ENCODE results near the gene LGR4. TPM values are rescaled to one million over a fixed set of nuclear protein-coding genes. Genes with fewer than 3 reads are reported as not detected.

Gene LGR4
- total and polyA plus RNA-seq, 2 experiments from 2014 or later = 22.6 to 99.6 TPM

DNA sequence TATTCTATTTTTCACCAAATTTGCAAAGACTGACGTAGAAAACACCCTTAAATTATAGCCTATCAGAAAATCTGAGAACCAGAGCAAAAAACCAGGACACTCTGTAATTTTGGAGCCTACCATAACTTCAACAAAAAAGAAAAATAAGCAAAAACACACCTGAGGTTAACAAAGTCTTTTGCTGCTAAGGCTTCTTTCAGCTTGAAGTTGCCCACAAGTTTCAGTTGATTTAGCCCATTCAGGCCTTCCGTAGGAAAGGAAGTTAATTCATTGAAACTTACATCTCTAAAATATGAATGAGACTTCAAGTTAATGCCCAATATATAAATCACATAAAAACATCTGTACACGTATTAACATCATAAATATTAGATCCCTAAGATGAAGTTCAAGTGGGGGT, 99.2 kb downstream of the LGR4 start (continued):
- no peak for TF ChIP-seq ZNF331 (CRISPR knock-in tag; IDR thresholded peaks at IDR 0.05; ENCODE audit: low read depth)
- TF ChIP-seq STAT1 (IDR thresholded peaks at IDR 0.05; ENCODE audit: unreplicated experiment) = no peak
- TF ChIP-seq, protein P1, sequence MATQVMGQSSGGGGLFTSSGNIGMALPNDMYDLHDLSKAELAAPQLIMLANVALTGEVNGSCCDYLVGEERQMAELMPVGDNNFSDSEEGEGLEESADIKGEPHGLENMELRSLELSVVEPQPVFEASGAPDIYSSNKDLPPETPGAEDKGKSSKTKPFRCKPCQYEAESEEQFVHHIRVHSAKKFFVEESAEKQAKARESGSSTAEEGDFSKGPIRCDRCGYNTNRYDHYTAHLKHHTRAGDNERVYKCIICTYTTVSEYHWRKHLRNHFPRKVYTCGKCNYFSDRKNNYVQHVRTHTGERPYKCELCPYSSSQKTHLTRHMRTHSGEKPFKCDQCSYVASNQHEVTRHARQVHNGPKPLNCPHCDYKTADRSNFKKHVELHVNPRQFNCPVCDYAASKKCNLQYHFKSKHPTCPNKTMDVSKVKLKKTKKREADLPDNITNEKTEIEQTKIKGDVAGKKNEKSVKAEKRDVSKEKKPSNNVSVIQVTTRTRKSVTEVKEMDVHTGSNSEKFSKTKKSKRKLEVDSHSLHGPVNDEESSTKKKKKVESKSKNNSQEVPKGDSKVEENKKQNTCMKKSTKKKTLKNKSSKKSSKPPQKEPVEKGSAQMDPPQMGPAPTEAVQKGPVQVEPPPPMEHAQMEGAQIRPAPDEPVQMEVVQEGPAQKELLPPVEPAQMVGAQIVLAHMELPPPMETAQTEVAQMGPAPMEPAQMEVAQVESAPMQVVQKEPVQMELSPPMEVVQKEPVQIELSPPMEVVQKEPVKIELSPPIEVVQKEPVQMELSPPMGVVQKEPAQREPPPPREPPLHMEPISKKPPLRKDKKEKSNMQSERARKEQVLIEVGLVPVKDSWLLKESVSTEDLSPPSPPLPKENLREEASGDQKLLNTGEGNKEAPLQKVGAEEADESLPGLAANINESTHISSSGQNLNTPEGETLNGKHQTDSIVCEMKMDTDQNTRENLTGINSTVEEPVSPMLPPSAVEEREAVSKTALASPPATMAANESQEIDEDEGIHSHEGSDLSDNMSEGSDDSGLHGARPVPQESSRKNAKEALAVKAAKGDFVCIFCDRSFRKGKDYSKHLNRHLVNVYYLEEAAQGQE (IDR thresholded peaks at IDR 0.05; ENCODE audit: unreplicated experiment) = no peak

DNA sequence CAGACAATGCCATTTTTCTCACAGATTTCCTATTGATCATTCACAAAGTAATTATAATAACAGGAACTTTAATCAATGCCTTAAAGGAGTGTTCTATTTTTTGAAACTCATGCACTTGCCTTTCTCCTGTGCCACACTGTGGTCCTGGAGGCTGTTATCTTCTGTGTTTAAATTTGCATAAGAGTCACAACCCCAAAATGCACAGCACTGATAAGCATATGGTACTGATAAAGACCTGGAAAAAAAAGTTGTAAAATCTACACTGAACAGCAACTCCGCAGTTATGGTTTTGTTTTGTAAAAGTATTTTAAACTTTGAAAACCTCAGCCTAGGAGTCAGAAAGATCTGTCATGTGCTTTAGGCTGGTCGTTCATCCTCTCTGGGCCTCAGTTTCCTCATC, 100.4 kb downstream of the LGR4 start:
- Histone ChIP-seq H2AFZ (no peak overlapping the region), H3K4me2 (no peak overlapping the region), H3K9me2 (ENCODE audit: insufficient read depth) (no peaks in the 10 kb centered on the region), H3K4me1 (ENCODE audit: insufficient read depth) (peaks cover 14% of the 10 kb centered on the region), H3K27me3 (ENCODE audit: insufficient read depth) (no peaks in the 10 kb centered on the region), H3K36me3 (ENCODE audit: insufficient read depth) (peaks cover 36% of the 10 kb centered on the region; the same call in 1 of the 2 replicates), H3K79me2 (replicated peaks; ENCODE audit: insufficient read depth) (no peaks in the 10 kb centered on the region), H3F3A (replicated peaks; ENCODE audit: low read depth) (no peaks in the 10 kb centered on the region), H4K20me1 (replicated peaks; ENCODE audit: insufficient read depth) (peaks cover 4% of the 10 kb centered on the region), H3K27ac (ENCODE audit: low read depth) (no peak overlapping the region), H3K4me3 (no peak overlapping the region)
- H3K36me3 Mint-ChIP-seq (ENCODE audit: low read depth) = peaks cover 29% of the 10 kb centered on the region; the same call in 2 of the 3 replicates
- DNase-seq (ENCODE audit: low spot score) (no peak), ATAC-seq (no peak)
- H3K4me3 Mint-ChIP-seq = no peak overlapping the region
- H3K27ac Mint-ChIP-seq = no peak overlapping the region
- 0 out of 3 replicates have a peak, but pooled peaks cover 2% of the 10 kb centered on the region for H3K4me1 Mint-ChIP-seq
- no peaks in the 10 kb centered on the region for H3K27me3 Mint-ChIP-seq (ENCODE audit: insufficient read depth, low read depth, poor library complexity)
- H3K9me3 Mint-ChIP-seq = no peaks in the 10 kb centered on the region
- TF ChIP-seq CREB1 (CRISPR knock-in tag; IDR thresholded peaks at IDR 0.05; ENCODE audit: low read depth) (no peak), EZH2phosphoT487 (IDR thresholded peaks at IDR 0.05; ENCODE audit: unreplicated experiment) (no peak), STAT1 (IDR thresholded peaks at IDR 0.05; ENCODE audit: unreplicated experiment) (no peak), NANOG (IDR thresholded peaks at IDR 0.05; ENCODE audit: borderline replicate concordance) (no peak)

DNA sequence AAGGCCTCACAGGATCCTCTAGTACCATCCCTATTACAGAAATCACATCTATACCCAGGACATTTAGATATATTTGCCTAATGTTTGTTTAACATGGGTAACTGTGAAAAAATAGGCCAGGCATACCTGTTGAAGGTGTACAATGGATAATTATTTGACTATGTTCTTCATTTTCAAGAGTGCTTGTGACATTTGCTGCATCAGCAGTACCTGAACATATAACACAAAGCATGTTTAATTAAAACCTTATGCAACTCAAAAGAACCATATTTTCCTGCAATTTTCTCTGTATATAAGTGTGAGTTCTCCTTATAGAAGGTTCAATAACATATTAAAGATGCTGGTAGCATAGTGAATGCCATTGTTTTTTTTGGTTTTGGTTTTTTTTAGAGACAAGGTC, 101.1 kb downstream of the LGR4 start:
- Mint-ChIP-seq H3K4me1 (no peaks in the 10 kb centered on the region), H3K4me3 (no peak overlapping the region), H3K27ac (no peak overlapping the region), H3K36me3 (ENCODE audit: low read depth) (peaks cover 26% of the 10 kb centered on the region; the same call in 2 of the 3 replicates), H3K9me3 (no peaks in the 10 kb centered on the region), H3K27me3 (ENCODE audit: insufficient read depth, low read depth, poor library complexity) (no peaks in the 10 kb centered on the region)
- H3F3A ChIP-seq (replicated peaks; ENCODE audit: low read depth) = no peaks in the 10 kb centered on the region
- H3K79me2 ChIP-seq (replicated peaks; ENCODE audit: insufficient read depth) = no peaks in the 10 kb centered on the region
- no peak overlapping the region for H3K4me3 ChIP-seq
- ATAC-seq = no peak
- H3K4me1 ChIP-seq (ENCODE audit: insufficient read depth) = peaks cover 9% of the 10 kb centered on the region
- no peaks in the 10 kb centered on the region for H3K9me2 ChIP-seq (ENCODE audit: insufficient read depth)
- H3K27me3 ChIP-seq (ENCODE audit: insufficient read depth) = no peaks in the 10 kb centered on the region
- H3K4me2 ChIP-seq = no peak overlapping the region
- no peak overlapping the region for H3K27ac ChIP-seq (ENCODE audit: low read depth)
- DNase-seq (ENCODE audit: low spot score) = no peak
- H3K36me3 ChIP-seq (ENCODE audit: insufficient read depth) = peaks cover 41% of the 10 kb centered on the region; the same call in 1 of the 2 replicates
- peaks cover 4% of the 10 kb centered on the region for H4K20me1 ChIP-seq (replicated peaks; ENCODE audit: insufficient read depth)
- no peak overlapping the region for H2AFZ ChIP-seq
- TF ChIP-seq EZH2 (IDR thresholded peaks at IDR 0.05; ENCODE audit: low read depth, unreplicated experiment) = no peak
- TF ChIP-seq EZH2phosphoT487 (IDR thresholded peaks at IDR 0.05; ENCODE audit: unreplicated experiment) = no peak
- TF ChIP-seq JUNB (IDR thresholded peaks at IDR 0.05; ENCODE audit: unreplicated experiment) = no peak
- TF ChIP-seq, protein P1 (IDR thresholded peaks at IDR 0.05; ENCODE audit: unreplicated experiment) = no peak
- TF ChIP-seq STAT1 (IDR thresholded peaks at IDR 0.05; ENCODE audit: unreplicated experiment) = no peak
- no peak for TF ChIP-seq ZNF331 (CRISPR knock-in tag; IDR thresholded peaks at IDR 0.05; ENCODE audit: low read depth)
- no peak for TF ChIP-seq CREB1 (CRISPR knock-in tag; IDR thresholded peaks at IDR 0.05; ENCODE audit: low read depth)
- no peak for TF ChIP-seq ZNF114 (CRISPR knock-in tag; IDR thresholded peaks at IDR 0.05)

Data from GM23338 (cell line).